Sciatic nerve (tissue), 2 donors: ENCODE results near the gene PPP4R4. TPM values are rescaled to one million over a fixed set of nuclear protein-coding genes. Genes with fewer than 3 reads are reported as not detected.
A peak's percentile ranks its signal among the peaks of the same experiment; 100 is the strongest.
"Not testable (repeated sequence)": the region's sequence is repeated elsewhere in the genome, so short reads cannot be mapped to it uniquely, and the experiment has no call there.

Source experiments
- ATAC-seq: fragments of 200-7000 bp; cut with Tn5 transposase; one replicate; pipeline ENCODE4 v1.9.1; 2020; ENCODE audit warnings: mild to moderate bottlenecking, moderate library complexity
- DNase-seq: peaks from one replicate; pipeline ENCODE4 v3.0.0-alpha.2; 2020; ENCODE audit warnings: low spot score
- intact Hi-C: fragments of 100-400 bp; cut with DNase I; formaldehyde crosslinking; loops from one replicate; pipeline ENCODE4 v1.14.2; 2022
- total RNA-seq: library from RNA; stranded (reverse); fragmentation: NEBNext Ultra II Directional; extraction: Animal tissue kit (Norgen Biotek cat#: 25700); gene quantifications from one replicate; pipeline ENCODE4 v1.2.1, GENCODE V29; 2021
- donor health status: DM: no; HTN: no; CAD: no.
- donor health status: DM: no; HTN: no; CAD: no.

The PPP4R4 gene
- total RNA-seq, 1 donor from 2014 or later = 1.0 TPM

- intact Hi-C loops = no loop called here
- ATAC-seq (no peak), DNase-seq (no peak)
These were observed 31.9 kb upstream of the PPP4R4 start for GRCh38 chr14:94142247-94142646.

GRCh38 chr14:94142836-94143235 lies 31.3 kb upstream of the PPP4R4 start:
- intact Hi-C loops = no loop called here
- DNase-seq (no peak), ATAC-seq (no peak)

GRCh38 chr14:94143239-94143638 lies 30.9 kb upstream of the PPP4R4 start:
- ATAC-seq = no peak
- no peak for DNase-seq
- intact Hi-C loops = no loop called here

DNA sequence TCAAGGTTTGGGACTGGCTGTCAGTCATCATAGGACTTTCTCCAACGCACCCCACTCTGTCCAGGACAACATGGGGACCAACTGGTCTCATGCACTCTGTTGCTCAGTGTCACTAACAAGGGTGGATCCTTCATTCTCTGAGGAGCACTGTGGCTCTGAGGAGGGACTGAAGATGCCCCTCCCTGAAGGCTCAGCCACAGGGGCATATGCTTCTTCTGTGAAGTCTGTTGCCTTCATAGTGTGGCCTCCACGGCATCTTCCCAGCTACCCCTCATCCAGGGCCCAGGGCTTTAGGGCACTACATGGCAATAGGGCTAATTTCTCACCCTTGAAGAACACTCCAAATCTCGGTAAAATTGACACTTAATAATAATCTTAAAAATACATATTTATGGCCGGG lies 30.4 kb upstream of the PPP4R4 start:
- DNase-seq = no peak
- ATAC-seq = no peak
- intact Hi-C loops = no loop called here

- intact Hi-C loops = loop anchor here (5.0 kb wide), 1 partner anchor 343 kb away; no protein-coding TSS in a partner anchor
- DNase-seq = no peak
- peak; percentile 39 for ATAC-seq
These were observed 29.4 kb upstream of the PPP4R4 start for GRCh38 chr14:94144765-94145164.

- DNase-seq = no peak
- intact Hi-C loops = loop anchor here (5.0 kb wide), 1 partner anchor 341 kb away; no protein-coding TSS in a partner anchor
- no peak for ATAC-seq
These were observed 28.1 kb upstream of the PPP4R4 start for GRCh38 chr14:94145902-94146527.

DNA sequence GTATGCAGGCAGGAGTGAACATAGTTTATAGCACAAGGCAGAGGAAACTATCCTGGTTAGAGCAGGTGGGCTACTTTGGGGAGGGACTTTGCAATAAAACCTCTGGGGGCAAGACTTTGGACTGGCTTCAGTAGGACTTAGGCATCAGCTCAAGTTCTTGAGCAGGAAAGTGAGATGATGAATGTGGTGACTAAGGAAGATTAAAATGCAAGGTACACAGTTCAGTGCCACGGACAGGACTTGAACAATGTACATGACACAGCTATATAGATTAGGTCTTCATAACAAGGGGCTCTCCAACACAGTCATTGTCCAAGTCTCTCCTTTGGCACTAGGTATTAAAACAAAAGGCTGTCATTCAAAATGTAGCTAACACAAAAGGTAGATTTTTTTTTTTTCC lies 21.4 kb upstream of the PPP4R4 start:
- ATAC-seq (no peak), DNase-seq (no peak)
- intact Hi-C loops = no loop called here

- DNase-seq (no peak), ATAC-seq (no peak)
- intact Hi-C loops = no loop called here
These were observed 20.3 kb upstream of the PPP4R4 start for GRCh38 chr14:94153750-94154342.

DNA sequence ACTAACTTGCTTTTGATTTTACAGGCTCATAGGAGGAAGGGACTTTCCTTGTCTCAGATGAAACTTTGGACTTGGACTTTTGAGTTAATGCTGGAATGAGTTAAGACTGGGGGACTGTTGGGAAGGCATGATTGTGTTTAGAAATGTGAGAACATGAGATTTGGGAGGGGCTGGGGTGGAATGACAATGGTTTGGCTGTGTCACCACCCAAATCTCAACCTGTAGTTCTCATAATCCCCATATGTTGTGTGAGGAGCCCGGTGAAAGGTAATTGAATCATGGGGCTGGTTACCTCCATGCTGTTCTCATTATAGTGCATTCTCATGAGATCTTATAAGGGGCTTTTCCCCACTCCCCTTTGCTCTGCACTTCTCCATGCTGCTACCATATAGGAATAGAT lies 18.0 kb upstream of the PPP4R4 start:
- DNase-seq, ATAC-seq, intact Hi-C loops: not testable (repeated sequence)

DNA sequence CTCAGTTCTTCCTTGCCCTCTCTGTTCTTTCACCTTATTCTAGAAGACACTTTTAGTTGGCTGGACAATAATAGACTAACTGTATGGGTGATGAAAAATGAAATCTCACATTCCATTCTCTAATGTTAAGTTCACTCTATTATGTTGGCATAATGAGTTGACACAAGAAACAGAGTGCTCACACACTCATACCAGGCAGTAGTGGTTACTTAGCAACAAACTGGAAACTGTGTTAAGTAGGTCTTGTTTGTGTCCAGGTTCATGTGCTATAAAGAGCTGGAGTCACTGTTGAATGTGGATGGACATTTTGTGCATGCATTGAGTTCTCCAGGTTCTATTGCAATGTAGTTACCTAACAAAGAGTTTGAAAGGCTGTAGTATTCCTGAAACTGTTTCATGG lies 16.9 kb upstream of the PPP4R4 start:
- DNase-seq (no peak), ATAC-seq (no peak)
- intact Hi-C loops = no loop called here

- DNase-seq (no peak), ATAC-seq (no peak)
- intact Hi-C loops = no loop called here
These were observed 15.8 kb upstream of the PPP4R4 start for GRCh38 chr14:94158239-94158883.

DNA sequence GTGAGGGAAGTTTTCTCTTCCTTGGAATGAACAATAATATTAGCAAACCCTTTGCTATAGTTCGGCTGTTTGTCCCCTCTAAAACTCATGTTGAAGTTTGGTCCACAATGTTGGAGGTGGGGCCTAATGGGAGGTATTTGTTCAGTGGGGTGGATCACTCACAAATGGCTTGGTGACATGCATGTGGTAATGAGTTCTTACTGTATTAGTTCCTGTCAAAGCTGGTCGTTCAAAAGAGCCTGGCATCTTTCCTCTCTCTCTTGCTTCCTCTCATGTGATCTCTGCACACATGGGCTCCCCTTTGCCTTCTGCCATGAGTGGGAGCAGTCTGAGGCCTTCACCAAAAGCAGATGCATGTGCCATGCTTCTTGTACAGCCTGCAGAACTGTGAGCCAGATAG lies 13.1 kb upstream of the PPP4R4 start:
- ATAC-seq (no peak), DNase-seq (no peak)
- intact Hi-C loops = no loop called here

DNA sequence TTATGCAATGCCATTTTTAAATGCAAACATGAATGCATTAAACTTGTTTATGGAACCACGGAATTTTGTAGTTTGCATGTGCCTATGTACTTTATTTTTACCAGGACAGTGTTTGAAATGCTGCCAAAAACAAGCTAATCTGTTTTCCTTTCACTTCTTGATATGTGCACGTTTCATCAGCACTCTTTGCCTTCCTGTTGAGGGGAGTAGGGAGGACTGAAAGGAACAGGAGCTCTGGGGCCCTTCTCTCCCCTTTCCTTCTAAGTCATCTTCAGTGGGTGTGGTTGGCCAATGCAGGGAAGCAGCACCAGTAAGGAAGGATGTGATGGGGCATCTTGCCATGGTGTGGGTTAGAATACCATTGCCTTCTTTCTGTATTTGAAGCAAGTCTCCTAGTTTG lies 12.1 kb upstream of the PPP4R4 start:
- ATAC-seq (no peak), DNase-seq (no peak)
- intact Hi-C loops = no loop called here

DNA sequence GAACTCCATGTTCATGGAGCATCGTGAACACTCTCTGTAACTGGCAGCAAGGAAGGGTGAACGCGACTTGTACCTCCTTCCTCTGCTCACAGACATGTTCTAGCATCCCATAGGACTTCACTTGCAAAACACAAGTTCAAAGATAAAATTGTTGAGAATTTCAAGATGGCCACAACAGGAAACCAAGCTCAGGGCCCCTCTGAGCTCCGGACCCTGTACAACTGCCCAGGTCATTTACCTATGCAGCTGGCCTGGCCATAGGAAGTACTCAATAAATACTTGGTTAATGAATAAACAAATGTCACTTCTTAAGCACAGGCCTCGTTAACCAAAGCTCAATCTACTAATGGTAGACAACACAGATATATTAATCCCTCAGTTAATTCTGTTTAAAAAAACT lies 11.7 kb upstream of the PPP4R4 start:
- no peak for ATAC-seq
- intact Hi-C loops = no loop called here

DNA sequence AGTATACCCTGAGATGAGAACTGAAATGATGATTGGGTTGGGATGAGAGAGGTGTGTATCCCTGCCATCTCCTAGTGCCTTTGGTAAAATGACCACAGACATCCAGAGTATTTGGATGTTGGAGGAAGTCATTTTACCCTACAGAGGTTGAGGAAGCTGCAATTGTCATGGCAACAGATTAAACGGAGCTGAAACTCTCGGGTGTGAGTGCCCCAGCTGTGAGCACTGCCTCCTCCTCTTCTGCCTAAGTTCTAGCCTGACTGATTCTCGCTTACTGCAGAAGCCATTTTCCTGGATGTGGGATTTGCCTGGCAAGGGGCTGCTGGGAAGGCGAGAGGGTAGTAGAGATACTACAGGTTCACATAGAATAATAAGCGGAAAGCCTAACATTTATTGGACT lies 10.3 kb upstream of the PPP4R4 start:
- intact Hi-C loops = no loop called here
- DNase-seq (no peak), ATAC-seq (no peak)

More for the DNA sequence above, 11.7 kb upstream of the PPP4R4 start:
- no peak for DNase-seq

DNA sequence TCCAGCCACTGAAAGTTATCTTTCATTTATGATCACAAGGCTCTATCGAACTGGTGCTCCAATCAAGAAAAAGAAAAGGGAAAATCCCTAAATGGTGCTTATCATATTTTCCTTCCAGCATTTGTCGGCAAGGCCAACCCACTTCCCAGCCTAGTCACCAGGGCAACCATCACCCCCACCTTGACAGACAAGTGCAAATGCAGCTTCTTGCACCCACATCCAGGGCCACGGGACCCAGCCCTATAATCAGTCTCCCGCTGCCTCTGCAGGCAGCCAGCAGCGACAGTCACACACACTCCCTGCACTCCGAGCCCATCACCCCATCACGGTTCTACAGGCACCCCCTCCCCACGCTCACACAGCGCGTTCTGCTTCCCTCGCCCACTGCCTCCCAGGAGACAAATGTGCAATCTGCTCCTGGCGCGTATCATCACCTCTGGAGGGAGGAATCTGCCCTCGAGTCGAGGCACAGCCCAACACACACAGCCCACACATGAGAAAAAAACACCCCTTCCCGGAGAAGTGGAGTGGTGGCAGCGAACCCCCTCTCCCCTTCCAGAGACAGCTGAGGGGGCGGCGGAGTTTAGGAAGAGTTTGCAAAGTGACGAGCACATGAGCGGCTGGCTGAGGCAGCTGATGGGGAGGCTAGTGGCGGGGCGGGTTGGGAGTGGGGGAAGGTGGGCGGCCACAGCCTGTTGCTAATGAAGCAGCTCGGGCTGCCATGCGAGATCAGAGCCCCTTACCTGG lies 9.3 kb upstream of the PPP4R4 start:
- ATAC-seq (no peak), DNase-seq (no peak)
- intact Hi-C loops = no loop called here

GRCh38 chr14:94165744-94166143 lies 8.4 kb upstream of the PPP4R4 start:
- intact Hi-C loops = no loop called here
- no peak for ATAC-seq
- no peak for DNase-seq

DNA sequence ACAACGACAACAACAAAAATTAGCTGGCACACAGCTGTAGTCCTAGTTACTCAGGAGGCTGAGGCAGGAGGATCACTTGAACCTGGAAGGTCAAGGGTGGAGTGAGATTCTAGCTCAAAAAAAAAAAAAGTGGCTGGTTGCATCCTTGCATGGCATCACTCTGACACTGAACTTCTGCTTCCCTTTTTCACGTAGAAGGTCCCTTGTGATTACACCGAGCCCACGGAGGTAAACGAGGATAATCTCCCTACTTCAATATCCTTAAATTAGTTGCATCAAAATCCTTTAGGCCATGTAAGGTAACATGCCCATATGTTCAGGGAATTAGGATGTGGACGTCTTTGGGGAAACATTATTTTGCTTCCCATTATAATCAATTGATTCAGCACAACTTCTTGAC lies 4.0 kb upstream of the PPP4R4 start:
- intact Hi-C loops = no loop called here
- DNase-seq (no peak), ATAC-seq (no peak)

- intact Hi-C loops = no loop called here
- DNase-seq (no peak), ATAC-seq (no peak)
These were observed 2.9 kb upstream of the PPP4R4 start for GRCh38 chr14:94171208-94171607.

DNA sequence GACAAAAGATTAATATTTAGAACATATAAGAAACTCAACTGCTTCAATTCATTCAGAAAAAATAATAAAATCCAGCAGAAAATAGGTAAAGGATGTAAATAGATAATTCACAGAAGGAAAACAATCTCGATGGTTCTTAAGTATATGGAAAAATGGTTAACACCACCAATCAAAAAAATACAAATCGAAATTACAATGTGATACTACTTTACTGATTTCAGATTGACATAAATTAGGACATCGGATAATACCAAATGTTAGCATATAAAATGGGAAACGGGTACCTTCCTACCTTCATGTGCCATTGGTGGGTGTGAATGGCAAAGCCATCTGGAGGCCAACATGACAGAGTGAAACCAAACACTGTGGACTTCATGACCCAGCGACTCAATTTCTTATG lies 1.6 kb upstream of the PPP4R4 start:
- ATAC-seq = no peak
- intact Hi-C loops = no loop called here
- no peak for DNase-seq
